Aorta (tissue), 5 donors: ENCODE measurements around the gene UGT1A9. TPM values are rescaled to one million over a fixed set of nuclear protein-coding genes. Genes with fewer than 3 reads are reported as not detected.
"Not testable (repeated sequence)": the region's sequence is repeated elsewhere in the genome, so short reads cannot be mapped to it uniquely, and the experiment has no call there.

ENCODE experiments used
- ATAC-seq: fragments of 200-7000 bp; cut with Tn5 transposase; one replicate; pipeline ENCODE4 v1.9.1; 2022; ENCODE audit warnings: moderate library complexity; ENCODE audit not compliant: low FRiP score
- DNase-seq, 2 donors: peaks; one replicate each; pipeline ENCODE4 v3.0.0-alpha.2; 2020
- H3K27ac ChIP-seq, 2 donors: one replicate each; pipeline ENCODE4 v1.5.1; 2013; ENCODE audit warnings: low read length in 2 of 2, mild to moderate bottlenecking in 2 of 2, moderate library complexity in 2 of 2, control low read depth in 1 of 2, inconsistent platforms in 1 of 2, low read depth in 1 of 2
- H3K27me3 ChIP-seq, 2 donors: one replicate each; pipeline ENCODE4 v1.6.1; 2013; ENCODE audit warnings: control low read depth in 1 of 2, low read length in 1 of 2, mild to moderate bottlenecking in 1 of 2, moderate library complexity in 1 of 2; ENCODE audit not compliant: insufficient read depth in 2 of 2, control insufficient read depth in 1 of 2
- H3K36me3 ChIP-seq, 2 donors: one replicate each; pipeline ENCODE4 v1.6.1; 2013; ENCODE audit warnings: control low read depth in 1 of 2, low read length in 1 of 2, mild to moderate bottlenecking in 1 of 2; ENCODE audit not compliant: insufficient read depth in 2 of 2, control insufficient read depth in 1 of 2
- H3K4me1 ChIP-seq, 2 donors: one replicate each; pipeline ENCODE4 v1.6.1; 2013; ENCODE audit warnings: low read length in 2 of 2, control low read depth in 1 of 2, mild to moderate bottlenecking in 1 of 2, moderate library complexity in 1 of 2; ENCODE audit not compliant: insufficient read depth in 2 of 2, control insufficient read depth in 1 of 2
- H3K4me3 ChIP-seq, 2 donors: one replicate each; pipeline ENCODE4 v1.5.1; 2013; ENCODE audit warnings: low read length in 2 of 2, control low read depth in 1 of 2, mild to moderate bottlenecking in 1 of 2
- H3K9me3 ChIP-seq: one replicate; pipeline ENCODE4 v1.6.1; 2013; ENCODE audit warnings: mild to moderate bottlenecking, low read length; ENCODE audit not compliant: control insufficient read depth
- WGBS, 2 donors: extraction: QIAGEN DNeasy Blood & Tissue Kit; methylation state at CpG; one replicate each; pipeline ENCODE4 v1.1.7; 2013; 5-methylcytosine and 5-hydroxymethylcytosine counted together
- intact Hi-C, 2 donors: fragments of 100-400 bp; cut with DNase I; formaldehyde crosslinking; loops; one replicate each; pipeline versions ENCODE4 v1.14.2 to v1.15.0; 2022
- long read RNA-seq, 2 donors: library from polyadenylated mRNA; unstranded; transcript quantifications; one replicate each; pipeline ENCODE4 v2.0.0, GENCODE V29; 2020 to 2021
- polyA plus RNA-seq, 2 donors: library from polyadenylated mRNA; stranded (reverse); fragments of 200-250 nt; gene quantifications; one replicate each; pipeline ENCODE4 v1.2.3, GENCODE V29; 2013
- total RNA-seq, 2 donors: library from RNA; stranded (reverse); fragmentation: NEBNext Ultra II Directional; extraction: Animal tissue kit (Norgen Biotek cat#: 25700); gene quantifications; one replicate each; pipeline ENCODE4 v1.2.1, GENCODE V29; 2021
- donor health status: healthy with polysubstance abuse.
- donor health status: Bipolar disorder and iron deficiency.
- donor health status: DM: no; HTN: no; CAD: no.
- donor health status: DM: no; HTN: no; CAD: no.
- donor health status: DM: yes; HTN: yes; CAD: no.

UGT1A9 gene
- total RNA-seq (not detected), polyA plus RNA-seq (not detected)
- long read RNA-seq, donor 1: 0 reads
- long read RNA-seq, donor 2: 0 reads

DNA sequence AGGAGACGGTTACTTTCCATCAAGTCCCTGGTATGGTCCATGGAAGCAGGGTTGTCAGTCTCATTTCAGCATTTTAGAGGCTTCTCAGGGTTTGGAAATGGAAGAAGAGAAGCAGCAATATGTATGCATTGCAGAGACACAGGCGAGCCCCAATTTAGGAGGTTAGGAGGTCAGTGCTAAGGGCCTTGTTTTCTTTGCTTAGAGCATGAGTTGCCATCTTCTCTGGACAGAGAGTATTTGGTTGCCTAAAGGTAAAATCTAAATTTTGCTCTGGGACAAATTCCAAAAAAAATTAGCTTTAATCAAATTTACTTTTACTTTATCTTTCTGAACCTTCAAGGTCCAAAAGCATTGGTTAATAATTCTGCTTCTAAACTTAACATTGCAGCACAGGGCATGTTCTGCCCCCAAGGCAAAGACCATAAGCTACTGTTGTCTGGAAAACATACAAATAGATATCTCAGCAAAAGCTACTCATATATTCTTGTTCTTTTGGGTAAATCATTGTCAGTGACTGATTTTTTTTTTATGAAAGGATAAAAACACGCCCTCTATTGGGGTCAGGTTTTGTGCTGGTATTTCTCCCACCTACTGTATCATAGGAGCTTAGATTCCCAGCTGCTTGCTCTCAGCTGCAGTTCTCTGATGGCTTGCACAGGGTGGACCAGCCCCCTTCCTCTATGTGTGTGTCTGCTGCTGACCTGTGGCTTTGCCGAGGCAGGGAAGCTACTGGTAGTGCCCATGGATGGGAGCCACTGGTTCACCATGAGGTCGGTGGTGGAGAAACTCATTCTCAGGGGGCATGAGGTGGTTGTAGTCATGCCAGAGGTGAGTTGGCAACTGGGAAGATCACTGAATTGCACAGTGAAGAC, at the start of gene UGT1A9:
UGT1A9 (plus strand) TSS at position 609 of the 872 bp plus-strand sequence; CDS start at position 646, 37 bp downstream.
- Histone ChIP-seq H3K27me3 (no peaks in the 10 kb centered on the region), H3K4me1 (no peaks in the 10 kb centered on the region), H3K27ac (no peak within 1 kb of the TSS), H3K36me3 (no peaks in the 10 kb centered on the region), H3K9me3 (no peaks in the 10 kb centered on the region), H3K4me3 (no peak within 1 kb of the TSS)
- intact Hi-C loops: no loop called here
- DNase-seq (no peak), ATAC-seq (no peak)
- 77 to 81% methylated on average over 5 of the region's 5 CpGs for WGBS, 2 donors

GRCh38 chr2:233627331-233628025, 44.2 kb upstream of the UGT1A9 start:
- no peaks in the 10 kb centered on the region for H3K36me3 ChIP-seq
- ATAC-seq (no peak), DNase-seq (no peak)
- H3K27me3 ChIP-seq: no peaks in the 10 kb centered on the region
- intact Hi-C loops: no loop called here
- no peak overlapping the region for H3K4me3 ChIP-seq
- WGBS, 2 donors: 50 to 69% methylated on average over 5 of the region's 5 CpGs
- no peak overlapping the region for H3K27ac ChIP-seq
- H3K9me3 ChIP-seq: peaks cover 5% of the 10 kb centered on the region
- no peaks in the 10 kb centered on the region for H3K4me1 ChIP-seq

GRCh38 chr2:233636306-233636705, 35.4 kb upstream of the UGT1A9 start, which contains the start of gene UGT1A10:
TSS of gene UGT1A10 (plus strand) at chr2:233636448. CDS start at chr2:233636523, 75 bp downstream.
- DNase-seq, H3K27ac ChIP-seq, intact Hi-C loops, H3K27me3 ChIP-seq, H3K36me3 ChIP-seq, ATAC-seq, H3K4me1 ChIP-seq, H3K9me3 ChIP-seq, H3K4me3 ChIP-seq: not testable (repeated sequence)
- WGBS, 2 donors: 85 to 91% methylated on average over 10 of the region's 10 CpGs

GRCh38 chr2:233638836-233639235, 32.9 kb upstream of the UGT1A9 start:
- H3K9me3 ChIP-seq: peaks cover 11% of the 10 kb centered on the region
- H3K27ac ChIP-seq: no peak overlapping the region
- H3K36me3 ChIP-seq: no peaks in the 10 kb centered on the region
- no peak overlapping the region for H3K4me3 ChIP-seq
- ATAC-seq: no peak
- WGBS, 2 donors: 56 to 65% methylated on average over 5 of the region's 5 CpGs
- H3K27me3 ChIP-seq: peaks cover 0 to 3% of the 10 kb centered on the region in 2 donors
- no peaks in the 10 kb centered on the region for H3K4me1 ChIP-seq
- intact Hi-C loops: no loop called here
- no peak for DNase-seq

- intact Hi-C loops: no loop called here
- no peaks in the 10 kb centered on the region for H3K4me1 ChIP-seq
- peaks cover 0 to 3% of the 10 kb centered on the region in 2 donors for H3K27me3 ChIP-seq
- H3K27ac ChIP-seq: no peak overlapping the region
- DNase-seq (no peak), ATAC-seq (no peak)
- no peak overlapping the region for H3K4me3 ChIP-seq
- H3K9me3 ChIP-seq: peaks cover 11% of the 10 kb centered on the region
- H3K36me3 ChIP-seq: no peaks in the 10 kb centered on the region
These were observed 31.8 kb upstream of the UGT1A9 start for GRCh38 chr2:233639860-233640259.

DNA sequence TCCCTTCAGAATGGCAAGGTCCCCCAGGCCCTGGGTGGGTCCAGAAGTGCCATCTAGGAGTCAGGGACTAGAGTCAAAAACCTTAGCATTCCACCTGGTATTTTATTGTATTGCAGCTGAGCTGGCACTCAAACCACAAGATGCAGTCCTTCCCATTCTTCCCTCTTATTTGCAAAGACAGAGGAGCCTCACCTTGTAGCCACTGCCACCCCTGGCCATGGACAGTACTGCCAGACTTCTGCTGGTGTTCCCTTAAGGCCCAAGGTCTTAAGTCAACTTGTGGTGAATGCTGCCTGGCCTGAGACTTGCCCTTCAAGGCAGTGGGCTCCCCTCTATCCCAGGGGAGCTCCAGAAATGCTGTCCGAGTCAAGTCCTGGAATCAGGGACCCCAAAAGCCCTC, 28.6 kb upstream of the UGT1A9 start:
- 89% methylated on average over 1 of the region's 1 CpG for WGBS, 2 donors
- no peak for ATAC-seq

GRCh38 chr2:233646033-233646432, 25.7 kb upstream of the UGT1A9 start:
- intact Hi-C loops, H3K9me3 ChIP-seq, DNase-seq, H3K27ac ChIP-seq, H3K4me3 ChIP-seq, H3K27me3 ChIP-seq, ATAC-seq, H3K36me3 ChIP-seq, H3K4me1 ChIP-seq: not testable (repeated sequence)
- WGBS, 2 donors: 81 to 88% methylated on average over 3 of the region's 3 CpGs

More for the DNA sequence above, 28.6 kb upstream of the UGT1A9 start:
- Histone ChIP-seq H3K36me3 (no peaks in the 10 kb centered on the region), H3K4me3 (no peak overlapping the region), H3K27ac (no peak overlapping the region), H3K9me3 (peaks cover 8% of the 10 kb centered on the region), H3K4me1 (no peaks in the 10 kb centered on the region), H3K27me3 (no peaks in the 10 kb centered on the region)
- intact Hi-C loops: no loop called here
- no peak for DNase-seq

DNA sequence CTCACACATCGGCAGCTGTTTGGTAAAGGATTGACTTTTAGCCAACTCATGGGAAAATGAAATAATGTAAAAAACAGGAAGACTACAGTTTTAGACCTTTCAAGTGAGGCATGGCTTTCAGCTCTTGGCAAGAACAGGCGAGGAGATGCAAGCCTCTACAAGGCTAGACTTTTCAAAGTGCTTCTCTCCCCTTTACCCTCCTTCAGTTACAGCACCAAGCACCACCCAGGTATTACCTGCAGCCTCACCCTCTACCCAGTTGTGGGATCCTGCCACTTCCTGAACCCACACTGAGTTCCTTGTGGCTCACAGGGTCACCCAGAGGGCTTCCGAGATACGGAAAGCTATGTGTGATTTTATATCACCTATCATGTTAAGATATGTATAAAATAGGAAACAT, 20.7 kb upstream of the UGT1A9 start:
- no peak for ATAC-seq
- Histone ChIP-seq H3K27me3 (no peaks in the 10 kb centered on the region), H3K9me3 (no peaks in the 10 kb centered on the region), H3K4me1 (no peaks in the 10 kb centered on the region), H3K4me3 (no peak overlapping the region), H3K36me3 (no peaks in the 10 kb centered on the region), H3K27ac (no peak overlapping the region)
- 76 to 77% methylated on average over 4 of the region's 4 CpGs for WGBS, 2 donors
- no peak for DNase-seq
- intact Hi-C loops: no loop called here
